HG03196 (cell line): ENCODE data around the gene ABCG1.

Source experiments
- ATAC-seq: cut with Tn5 transposase; IDR thresholded peaks from one replicate; pipeline ENCODE4 v1.9.1; 2021; ENCODE audit not compliant: unreplicated experiment

ABCG1 gene

DNA sequence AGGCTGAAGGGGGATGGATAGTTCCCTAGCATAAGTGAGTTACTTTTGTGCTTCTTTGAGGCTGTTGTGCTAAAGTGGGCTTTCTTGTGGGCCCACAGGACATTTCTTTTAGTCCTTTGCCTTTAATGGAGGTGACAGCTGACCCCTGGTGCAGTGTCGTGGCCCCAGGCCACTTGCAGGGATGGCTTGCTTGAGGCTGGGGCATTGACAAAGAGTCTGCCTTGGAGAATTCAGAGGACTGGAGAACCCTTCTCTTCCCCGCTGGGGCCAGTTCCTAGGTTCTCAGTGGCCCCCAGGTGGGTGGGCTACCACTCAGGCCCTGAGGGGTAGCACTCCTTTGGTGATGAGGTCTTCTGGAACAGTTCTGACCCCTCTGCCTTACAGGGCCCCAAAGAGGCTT is 12.8 kb downstream of the ABCG1 start:
- no peak for ATAC-seq

GRCh38 chr21:42232176-42232825 is 13.4 kb downstream of the ABCG1 start:
- ATAC-seq, result no peak

DNA sequence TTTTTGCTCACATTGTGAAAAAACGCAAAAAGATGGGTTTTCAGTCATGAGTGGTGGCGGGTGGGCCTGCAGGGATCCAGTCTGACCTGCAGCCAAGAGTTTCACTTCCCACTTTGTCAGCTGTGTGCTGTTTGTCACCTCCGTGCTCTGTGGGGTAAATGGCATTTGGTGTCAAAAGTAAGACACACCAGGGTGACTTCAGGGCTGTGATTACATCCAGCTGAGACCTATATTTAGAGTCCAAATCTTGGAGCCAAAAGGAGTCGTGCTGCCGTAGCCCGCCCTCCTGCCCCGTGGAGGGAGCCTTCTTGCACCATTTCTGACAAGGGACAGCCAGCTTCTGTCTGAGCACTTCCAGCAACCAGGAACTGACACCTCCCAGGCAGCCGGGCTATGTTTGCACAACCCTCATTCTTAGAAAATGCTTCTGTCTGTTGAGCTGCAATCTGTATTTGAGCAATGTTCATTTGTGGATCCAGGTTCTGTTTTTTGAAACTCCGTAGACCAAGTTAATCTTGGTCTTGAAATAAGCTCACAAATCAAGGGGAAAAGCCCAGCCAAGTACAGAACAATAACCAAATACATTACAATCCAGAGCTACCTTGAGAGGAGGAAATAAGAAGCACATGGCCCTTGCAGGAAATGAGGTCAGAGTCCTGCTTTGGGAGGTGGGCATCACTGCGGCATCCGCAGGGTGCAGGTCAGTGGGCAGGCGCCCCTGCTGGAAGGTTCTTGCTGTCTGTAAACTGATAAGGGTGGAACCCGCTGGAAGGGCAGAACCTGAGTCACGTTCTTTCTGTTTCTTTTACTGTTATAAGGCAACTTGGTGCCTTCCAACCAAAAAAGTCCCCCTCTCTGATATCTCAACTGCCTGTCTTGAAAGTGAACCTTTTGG is 14.4 kb downstream of the ABCG1 start:
- peak; percentile 44 for ATAC-seq

DNA sequence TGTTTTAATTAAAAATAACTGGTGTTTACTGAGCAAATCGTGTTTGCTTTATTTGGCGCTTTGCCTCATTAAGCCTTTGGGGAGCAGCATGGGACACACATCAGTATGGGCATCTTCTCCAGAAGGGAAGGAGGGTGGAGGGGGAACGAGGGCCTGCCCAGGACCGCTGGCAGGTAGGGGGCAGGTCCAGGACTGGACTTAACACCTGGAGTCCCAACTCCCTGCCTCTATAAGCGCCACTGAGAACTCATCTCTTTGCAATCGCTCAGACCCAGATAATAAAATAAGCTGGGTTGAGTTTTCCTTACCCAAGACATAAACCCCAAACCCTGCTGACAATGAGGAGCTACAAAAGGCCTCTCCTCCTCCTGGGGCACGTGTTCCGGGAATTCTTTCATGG is 15.1 kb downstream of the ABCG1 start:
- no peak for ATAC-seq

DNA sequence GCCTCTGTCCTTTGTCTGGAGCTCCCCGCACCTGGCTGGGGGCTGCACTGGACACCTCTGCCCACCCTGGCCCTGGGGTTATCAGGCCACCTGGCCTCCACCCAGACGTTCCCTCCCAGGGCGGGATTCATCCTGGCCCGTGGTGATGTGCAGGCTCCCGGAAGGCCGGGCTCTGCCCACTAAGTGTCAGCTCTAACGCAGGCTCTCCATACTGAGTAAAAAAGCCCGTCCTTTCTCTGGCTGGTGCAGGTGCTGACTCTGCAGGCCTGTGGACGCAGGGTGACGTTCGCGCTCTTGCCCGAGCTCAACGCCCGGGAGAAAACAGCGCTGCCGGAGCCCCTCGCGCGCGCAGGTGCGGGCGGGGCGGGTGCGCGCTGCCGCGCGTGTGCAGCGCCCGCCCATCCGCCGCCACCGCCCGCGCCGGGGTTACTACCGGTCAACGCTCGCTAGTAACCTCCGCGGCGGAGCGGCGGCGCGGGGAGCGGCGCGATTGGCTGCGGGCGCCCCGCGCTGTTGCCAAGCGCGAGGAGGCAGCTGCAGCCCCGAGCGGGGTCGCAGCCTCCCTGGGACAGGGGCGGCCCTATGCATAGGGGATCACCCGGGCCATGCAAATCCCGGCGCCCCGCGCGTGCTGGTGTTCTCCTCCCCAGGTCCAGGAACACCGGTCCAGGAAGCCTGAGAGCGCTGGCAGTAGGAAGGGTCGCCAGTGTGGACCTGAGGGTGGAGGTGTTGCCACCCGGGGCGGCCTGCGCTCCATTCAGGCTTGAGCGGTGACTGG is 15.7 kb downstream of the ABCG1 start:
- peak; percentile 32 for ATAC-seq

DNA sequence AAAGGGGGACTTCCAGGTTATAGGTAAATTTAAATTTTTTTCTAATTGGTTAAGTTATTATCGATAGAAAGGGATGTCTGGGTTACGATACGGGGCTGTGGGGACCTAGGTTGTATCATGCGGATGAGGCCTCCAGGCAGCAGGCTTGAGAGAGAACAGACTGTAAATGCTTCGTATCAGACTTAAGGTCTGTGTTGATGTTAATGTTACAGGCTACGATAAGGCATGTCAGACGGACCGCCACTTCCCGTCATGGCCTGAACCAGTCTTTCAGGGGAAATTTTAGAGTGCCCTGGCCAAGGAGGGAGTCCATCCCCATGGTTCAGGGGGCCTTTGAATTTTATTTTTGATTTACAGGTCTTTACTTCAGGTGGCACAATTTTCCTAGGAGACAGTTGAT is 16.7 kb downstream of the ABCG1 start:
- ATAC-seq, result no peak

GRCh38 chr21:42236014-42236413 is 17.1 kb downstream of the ABCG1 start:
- ATAC-seq, result no peak

DNA sequence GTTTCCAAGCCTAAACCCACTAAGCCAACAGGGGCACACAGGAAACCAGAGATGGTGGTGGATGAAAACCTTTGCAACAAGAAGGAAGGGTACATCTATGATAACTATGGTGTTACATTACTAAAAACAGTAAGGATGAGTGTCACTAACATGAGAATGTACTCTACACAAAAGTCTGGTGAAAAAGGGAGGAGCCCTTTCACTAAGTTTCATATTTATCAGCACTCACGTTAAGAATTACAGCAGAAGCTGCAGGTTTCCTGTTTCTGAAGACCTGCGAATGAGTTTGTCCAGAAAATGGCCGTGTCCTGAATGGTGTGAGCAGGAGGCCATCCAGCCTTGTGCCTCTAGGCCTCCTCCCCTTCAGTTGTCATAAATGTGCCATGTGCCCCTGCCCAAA is 17.8 kb downstream of the ABCG1 start:
- no peak for ATAC-seq

GRCh38 chr21:42237161-42237560 is 18.2 kb downstream of the ABCG1 start:
- ATAC-seq, result no peak

DNA sequence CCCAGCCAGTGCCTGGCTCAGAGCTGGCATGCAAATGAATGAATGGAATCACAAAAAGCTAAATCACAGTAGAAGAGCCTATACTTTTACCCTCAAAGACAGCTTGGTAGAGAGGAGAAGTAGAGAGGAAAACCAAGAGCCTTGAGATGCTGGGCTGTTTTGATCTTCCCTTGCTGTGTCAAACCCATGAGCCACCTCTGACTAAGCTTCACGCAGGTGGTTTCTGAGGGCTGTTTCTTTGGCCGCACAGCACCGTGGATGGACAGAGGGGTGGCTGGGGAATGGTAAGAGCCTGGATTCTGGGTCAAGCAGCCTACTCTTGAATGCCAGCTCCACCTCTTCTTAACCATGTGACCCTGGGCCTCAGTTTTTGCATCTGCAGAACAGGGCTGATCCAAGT is 18.6 kb downstream of the ABCG1 start:
- no peak for ATAC-seq

GRCh38 chr21:42238185-42238934 is 19.4 kb downstream of the ABCG1 start:
- ATAC-seq, result no peak

DNA sequence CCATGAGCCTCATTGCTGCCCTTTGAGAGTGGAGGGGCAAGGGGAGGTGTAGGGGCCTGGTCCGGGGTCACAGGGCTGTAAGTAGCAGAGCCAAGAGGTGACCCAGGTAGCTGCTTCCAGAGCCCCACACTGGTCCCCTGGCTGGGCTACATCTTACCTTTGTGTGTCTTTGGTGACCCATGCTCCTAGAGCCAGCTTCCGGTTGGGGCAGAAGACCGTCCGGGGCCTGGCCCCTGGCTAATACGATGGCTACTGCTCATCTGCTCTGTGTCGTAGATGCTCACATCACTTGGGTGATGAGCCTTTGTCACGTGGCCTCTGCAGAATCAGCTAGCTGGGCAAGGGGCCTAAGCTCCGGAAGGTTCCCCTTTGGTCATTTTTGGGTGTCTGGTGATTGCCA is 20.6 kb downstream of the ABCG1 start:
- no peak for ATAC-seq

DNA sequence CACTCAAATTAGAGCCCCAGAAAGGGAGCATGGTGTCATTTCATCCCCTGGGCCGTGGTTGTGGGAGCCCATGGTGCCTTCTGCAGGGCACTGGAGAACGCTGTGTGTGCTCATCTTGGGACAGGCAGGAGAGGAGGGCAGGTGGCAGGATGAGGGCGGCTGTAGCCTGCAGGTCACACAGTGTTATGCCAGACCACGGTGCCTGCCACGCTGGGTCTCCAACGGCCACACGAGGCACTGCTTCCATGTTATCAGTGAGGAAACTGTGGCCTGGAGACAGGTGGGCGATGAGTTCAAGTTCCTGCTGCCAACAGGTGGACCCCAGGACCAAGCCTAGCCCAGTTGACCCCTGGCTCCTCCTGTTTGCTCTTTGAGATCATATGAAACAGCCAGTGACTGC is 21.0 kb downstream of the ABCG1 start:
- no peak for ATAC-seq

DNA sequence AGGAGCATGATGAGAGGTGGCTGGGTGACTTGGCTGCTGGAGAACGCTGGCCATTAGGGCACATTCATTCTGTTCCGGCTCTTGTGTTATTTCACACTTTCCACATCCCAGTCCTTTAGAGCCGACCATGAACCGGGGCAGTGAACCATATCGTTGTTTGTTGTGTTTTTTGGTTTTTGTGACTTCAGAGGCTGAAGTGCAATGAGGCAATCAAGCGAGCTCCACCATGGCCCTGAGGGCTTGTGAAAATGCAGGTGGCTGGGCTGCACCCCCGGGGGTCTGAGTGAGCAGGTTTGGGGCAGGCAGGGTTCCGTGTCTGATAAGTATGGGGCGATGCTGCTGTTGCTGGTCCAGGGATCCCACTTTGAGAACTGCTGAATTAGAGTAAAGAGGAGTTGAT is 23.7 kb downstream of the ABCG1 start:
- no peak for ATAC-seq

DNA sequence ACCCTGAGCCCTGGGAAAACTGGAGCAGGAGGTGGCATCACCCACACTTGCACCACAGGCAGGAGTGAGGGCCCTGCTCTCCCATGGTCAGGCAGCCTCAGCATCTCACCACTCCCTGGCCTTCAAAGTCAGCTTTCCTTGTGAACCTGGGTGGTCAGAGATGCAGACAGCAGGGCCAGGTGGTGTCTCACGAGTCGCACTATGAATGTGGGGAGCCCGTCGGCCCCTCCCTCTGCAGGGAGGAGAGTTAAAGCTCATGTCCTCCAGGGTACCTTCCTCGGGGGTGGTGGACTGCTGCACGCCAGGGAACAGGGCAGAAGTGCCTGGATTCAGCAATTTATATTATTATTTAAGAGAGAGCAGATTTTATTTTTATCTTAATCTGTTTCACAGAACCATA is 24.1 kb downstream of the ABCG1 start:
- ATAC-seq, result no peak

- no peak for ATAC-seq
These were observed 26.6 kb downstream of the ABCG1 start for GRCh38 chr21:42245331-42246193.

- no peak for ATAC-seq
These were observed 28.8 kb downstream of the ABCG1 start for GRCh38 chr21:42247716-42248115.

DNA sequence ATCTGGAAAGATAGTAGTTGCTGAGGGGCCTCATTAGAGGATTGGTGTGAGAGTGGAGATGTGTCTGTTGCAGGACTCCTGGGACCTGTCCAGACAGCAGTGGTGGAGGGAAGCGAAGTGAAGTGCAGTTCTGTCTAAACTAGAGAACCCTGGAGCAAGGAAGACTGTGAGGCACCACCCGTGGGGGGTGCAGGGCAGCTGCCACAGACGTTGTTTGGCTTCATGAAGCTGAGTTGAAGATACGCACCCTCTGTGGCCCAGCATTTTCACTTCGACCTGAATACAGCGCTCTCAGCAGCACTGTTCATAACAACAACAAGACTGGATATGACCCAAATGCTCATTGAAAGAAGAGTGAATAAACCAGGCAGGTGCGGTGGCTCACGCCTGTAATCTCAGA is 29.3 kb downstream of the ABCG1 start:
- ATAC-seq, result no peak

DNA sequence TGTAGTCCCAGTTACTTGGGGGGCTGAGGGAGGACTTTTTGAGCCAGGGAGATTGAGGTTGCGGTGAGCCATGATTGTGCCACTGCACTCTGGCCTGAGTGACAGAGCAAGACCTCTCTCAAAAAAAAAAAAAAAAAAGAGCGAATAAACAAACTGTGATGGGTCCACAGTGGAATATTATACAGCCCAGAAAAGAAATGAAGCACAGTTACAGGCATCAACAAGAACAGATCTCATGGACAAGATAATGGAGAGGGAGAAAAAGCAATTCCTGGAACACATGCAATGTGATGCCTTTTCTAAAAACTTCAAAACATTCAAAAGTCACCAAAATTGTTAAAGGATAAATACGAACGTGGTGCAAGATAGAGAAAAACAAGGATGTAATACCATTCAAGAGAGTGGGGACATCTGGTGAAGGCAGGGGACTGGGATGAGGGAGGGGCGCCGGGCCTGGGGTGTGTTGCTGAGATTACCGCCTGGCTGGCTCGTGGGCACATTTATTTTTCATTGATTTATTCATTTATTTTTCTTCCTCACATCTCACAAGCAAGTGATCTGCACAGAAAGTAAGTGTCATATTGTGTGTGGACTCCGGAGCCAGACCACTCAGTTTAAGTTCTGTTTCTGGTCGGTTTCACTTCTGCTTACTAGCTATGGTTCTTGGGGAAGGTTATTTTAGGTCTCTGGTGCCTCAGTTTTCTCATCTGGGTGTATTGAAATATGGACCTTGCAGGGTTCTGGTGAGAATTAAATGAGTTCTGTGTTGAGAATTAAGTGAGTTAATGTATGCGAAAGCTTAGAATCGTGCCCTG is 30.1 kb downstream of the ABCG1 start:
- no peak for ATAC-seq
